ENCODE data around the gene ERAL1. TPM values are rescaled to one million over a fixed set of nuclear protein-coding genes. Genes with fewer than 3 reads are reported as not detected.
A peak's percentile ranks its signal among the peaks of the same experiment; 100 is the strongest.
"Not testable (repeated sequence)": the region's sequence is repeated elsewhere in the genome, so short reads cannot be mapped to it uniquely, and the experiment has no call there.

The ERAL1 gene
- total and polyA plus RNA-seq, 9 donors, result 18.7 to 49.4 (median 44.6) TPM

DNA sequence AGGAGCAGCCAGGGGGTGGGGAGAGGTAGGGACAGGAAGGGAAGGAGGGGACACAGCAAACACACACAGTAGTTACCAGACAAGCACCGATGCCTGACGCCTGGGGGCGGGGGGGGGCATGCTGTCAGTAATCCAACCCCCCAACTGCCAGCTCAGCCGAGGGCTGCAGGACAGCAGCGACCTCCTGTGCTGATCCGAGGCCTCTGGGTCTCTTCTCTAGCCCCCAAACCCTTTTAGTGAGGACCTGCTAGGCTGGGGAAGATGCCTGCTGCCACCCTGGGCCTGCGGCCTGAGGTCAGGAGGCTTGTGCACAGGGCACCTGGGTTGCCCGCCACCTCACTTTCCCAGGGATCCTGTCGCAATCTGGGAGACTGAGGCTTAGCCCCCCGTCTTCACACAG lies 31.1 kb downstream of the ERAL1 start:
- Histone ChIP-seq H3K4me1 (ENCODE audit: control insufficient read depth, insufficient read depth, low read length) (no peaks in the 10 kb centered on the region), H3K27me3 (ENCODE audit: control insufficient read depth, insufficient read depth, low read length) (no peaks in the 10 kb centered on the region), H3K27ac (ENCODE audit: low read length) (no peak overlapping the region), H3K36me3 (ENCODE audit: control insufficient read depth, insufficient read depth, low read length) (peaks cover 73% of the 10 kb centered on the region), H3K4me3 (ENCODE audit: low read length) (no peak overlapping the region), H3K9me3 (replicated peaks; ENCODE audit: control insufficient read depth, low read depth, low read length) (no peaks in the 10 kb centered on the region)
- WGBS (ENCODE audit: insufficient coverage), result 90% methylated on average over 2 of the region's 10 CpGs
- DNase-seq, result no peak

DNA sequence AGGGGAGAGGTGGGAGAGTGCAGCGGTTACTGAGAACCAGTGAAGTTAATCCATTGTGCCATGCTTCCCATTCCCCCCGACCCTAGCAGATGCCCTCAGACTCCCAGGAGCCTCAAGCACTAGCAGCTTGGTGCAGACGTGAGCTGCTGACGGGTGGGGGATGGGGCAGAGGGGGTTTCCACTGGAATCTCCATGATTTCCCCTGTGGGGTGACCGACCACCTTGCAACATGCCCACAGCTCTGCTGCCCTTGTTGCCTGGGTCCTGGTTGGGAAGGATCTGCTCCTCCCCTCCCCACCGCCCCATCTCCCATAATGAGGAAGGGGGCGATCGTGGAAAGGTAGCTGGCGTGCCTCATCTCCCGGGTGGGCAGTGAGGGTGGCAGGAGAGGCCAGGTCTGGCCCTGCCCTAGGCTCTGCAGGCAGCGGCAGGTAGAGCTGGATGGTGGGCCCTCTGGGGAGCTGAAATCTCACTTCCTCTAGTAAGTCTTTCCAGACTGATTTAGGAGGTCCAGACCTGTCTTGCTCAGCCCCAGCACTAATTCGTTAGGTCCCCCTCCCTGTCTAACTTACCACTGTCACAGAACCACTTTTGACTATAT lies 33.2 kb downstream of the ERAL1 start:
- H3K36me3 ChIP-seq (ENCODE audit: control insufficient read depth, insufficient read depth, low read length), result peaks cover 62% of the 10 kb centered on the region
- no peak overlapping the region for H3K27ac ChIP-seq (ENCODE audit: low read length)
- no peak overlapping the region for H3K4me3 ChIP-seq (ENCODE audit: low read length)
- WGBS (ENCODE audit: insufficient coverage), result 62% methylated on average over 5 of the region's 12 CpGs
- peaks cover 6% of the 10 kb centered on the region for H3K4me1 ChIP-seq (ENCODE audit: control insufficient read depth, insufficient read depth, low read length)
- DNase-seq, result no peak
- H3K27me3 ChIP-seq (ENCODE audit: control insufficient read depth, insufficient read depth, low read length), result no peaks in the 10 kb centered on the region
- no peaks in the 10 kb centered on the region for H3K9me3 ChIP-seq (replicated peaks; ENCODE audit: control insufficient read depth, low read depth, low read length)

- peaks cover 9% of the 10 kb centered on the region for H3K4me1 ChIP-seq (ENCODE audit: control insufficient read depth, insufficient read depth, low read length)
- peaks cover 53% of the 10 kb centered on the region for H3K36me3 ChIP-seq (ENCODE audit: control insufficient read depth, insufficient read depth, low read length)
- DNase-seq, result no peak
- no peaks in the 10 kb centered on the region for H3K9me3 ChIP-seq (replicated peaks; ENCODE audit: control insufficient read depth, low read depth, low read length)
- H3K27ac ChIP-seq (ENCODE audit: low read length), result no peak overlapping the region
- H3K4me3 ChIP-seq (ENCODE audit: low read length), result no peak overlapping the region
- WGBS (ENCODE audit: insufficient coverage), result 66% methylated on average over 2 of the region's 7 CpGs
- H3K27me3 ChIP-seq (ENCODE audit: control insufficient read depth, insufficient read depth, low read length), result no peaks in the 10 kb centered on the region
Measured at GRCh38 chr17:28888832-28889231, 34.0 kb downstream of the ERAL1 start.

DNA sequence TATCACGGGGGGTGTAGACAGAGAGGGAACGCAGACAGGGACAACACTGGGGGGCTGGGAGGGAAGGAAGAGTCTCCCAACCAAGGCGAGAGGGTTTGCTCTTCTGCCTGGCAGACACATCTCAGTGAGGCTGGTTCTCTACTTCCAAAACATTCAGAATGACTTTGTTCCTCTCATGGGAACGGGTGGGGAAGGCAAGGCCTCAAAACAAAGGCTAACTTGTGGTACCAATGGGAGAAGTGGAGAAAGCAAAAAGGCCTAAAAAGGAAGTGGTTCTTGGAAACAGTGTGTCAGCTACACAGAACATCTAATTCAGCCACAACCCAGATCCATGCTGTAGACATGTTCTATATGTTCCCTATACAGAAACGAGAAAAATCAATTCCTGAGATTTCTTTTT lies 35.2 kb downstream of the ERAL1 start:
- Histone ChIP-seq H3K27me3 (ENCODE audit: control insufficient read depth, insufficient read depth, low read length) (no peaks in the 10 kb centered on the region), H3K36me3 (ENCODE audit: control insufficient read depth, insufficient read depth, low read length) (peaks cover 43% of the 10 kb centered on the region), H3K4me3 (ENCODE audit: low read length) (no peak overlapping the region), H3K9me3 (replicated peaks; ENCODE audit: control insufficient read depth, low read depth, low read length) (no peaks in the 10 kb centered on the region), H3K4me1 (ENCODE audit: control insufficient read depth, insufficient read depth, low read length) (peaks cover 9% of the 10 kb centered on the region), H3K27ac (ENCODE audit: low read length) (no peak overlapping the region)
- DNase-seq, result peak; percentile 59
- no CpG with 5 or more reads among the region's 5 CpGs for WGBS (ENCODE audit: insufficient coverage)

- H3K4me1 ChIP-seq (ENCODE audit: control insufficient read depth, insufficient read depth, low read length), result peaks cover 14% of the 10 kb centered on the region
- no peaks in the 10 kb centered on the region for H3K27me3 ChIP-seq (ENCODE audit: control insufficient read depth, insufficient read depth, low read length)
- no peak overlapping the region for H3K4me3 ChIP-seq (ENCODE audit: low read length)
- DNase-seq, result no peak
- WGBS (ENCODE audit: insufficient coverage), result 60% methylated on average over 1 of the region's 1 CpG
- no peaks in the 10 kb centered on the region for H3K9me3 ChIP-seq (replicated peaks; ENCODE audit: control insufficient read depth, low read depth, low read length)
- no peak overlapping the region for H3K27ac ChIP-seq (ENCODE audit: low read length)
- H3K36me3 ChIP-seq (ENCODE audit: control insufficient read depth, insufficient read depth, low read length), result peaks cover 32% of the 10 kb centered on the region
Measured at GRCh38 chr17:28891201-28891600, 36.4 kb downstream of the ERAL1 start.

DNA sequence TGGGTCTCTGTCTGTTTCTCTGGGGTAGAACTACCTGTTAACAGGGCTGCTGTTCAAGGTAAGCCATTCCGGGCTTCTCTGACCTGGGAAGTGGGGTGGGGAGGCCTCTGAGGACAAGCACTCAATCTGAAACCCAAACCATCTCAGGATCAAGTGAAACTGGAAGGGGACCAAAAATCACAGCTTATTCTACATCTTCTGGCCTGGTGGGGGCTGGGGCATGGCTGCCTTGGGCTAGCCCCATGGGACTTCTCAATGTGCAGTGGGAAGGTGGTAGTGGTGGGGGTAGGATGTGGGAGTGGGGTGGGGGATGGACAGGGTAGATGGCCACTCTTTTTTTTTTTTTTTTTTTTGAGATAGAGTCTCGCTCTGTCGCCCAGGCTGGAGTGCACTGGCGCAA lies 37.2 kb downstream of the ERAL1 start:
- H3K27ac ChIP-seq (ENCODE audit: low read length), result no peak overlapping the region

DNA sequence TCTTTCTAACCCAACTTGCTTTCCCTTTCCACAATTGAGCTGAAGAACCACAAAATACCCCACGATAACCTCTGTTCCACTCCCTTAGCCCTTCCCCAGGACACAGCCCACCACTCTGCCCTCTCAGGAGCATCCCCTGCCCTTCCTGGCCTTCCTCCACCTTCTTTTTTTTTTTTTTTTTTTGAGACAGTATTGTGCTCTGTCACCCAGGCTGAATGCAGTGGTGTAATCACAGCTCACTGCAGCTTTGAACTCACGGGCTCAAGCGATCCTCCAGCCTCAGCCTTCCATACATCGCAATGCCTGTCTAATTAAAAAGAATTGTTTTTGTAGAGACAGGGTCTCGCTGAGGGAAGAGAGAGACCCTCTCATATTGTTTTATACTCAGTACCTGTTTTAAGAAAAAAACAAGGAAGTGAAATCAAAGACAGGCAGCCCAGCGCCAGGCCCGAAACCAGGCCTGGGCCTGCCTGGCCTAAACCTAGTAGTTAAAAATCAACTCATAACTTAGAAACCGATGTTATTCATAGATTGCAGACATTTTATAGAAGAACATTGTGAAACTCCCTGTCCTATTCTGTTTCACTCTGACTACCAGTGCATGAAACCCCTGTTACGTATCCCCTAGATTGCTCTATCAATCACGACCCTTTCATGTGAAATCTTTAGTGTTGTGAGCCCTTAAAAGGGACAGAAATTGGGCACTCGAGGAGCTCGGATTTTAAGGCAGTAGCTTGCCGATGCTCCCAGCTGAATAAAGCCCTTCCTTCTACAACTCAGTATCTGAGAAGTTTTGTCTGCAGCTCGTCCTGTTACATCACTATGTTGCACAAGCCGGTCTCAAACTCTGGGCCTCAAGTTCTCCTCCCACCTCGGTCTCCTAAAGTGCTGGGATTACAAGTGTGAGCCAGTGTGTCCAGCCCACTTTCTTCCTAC lies 38.7 kb downstream of the ERAL1 start:
- 74% methylated on average over 7 of the region's 16 CpGs for WGBS (ENCODE audit: insufficient coverage)

More for the DNA sequence above, 37.2 kb downstream of the ERAL1 start:
- WGBS (ENCODE audit: insufficient coverage), result 100% methylated on average over 2 of the region's 4 CpGs
- no peak for DNase-seq
- Histone ChIP-seq H3K9me3 (replicated peaks; ENCODE audit: control insufficient read depth, low read depth, low read length) (no peaks in the 10 kb centered on the region), H3K36me3 (ENCODE audit: control insufficient read depth, insufficient read depth, low read length) (peaks cover 24% of the 10 kb centered on the region), H3K4me3 (ENCODE audit: low read length) (no peak overlapping the region), H3K4me1 (ENCODE audit: control insufficient read depth, insufficient read depth, low read length) (peaks cover 19% of the 10 kb centered on the region), H3K27me3 (ENCODE audit: control insufficient read depth, insufficient read depth, low read length) (no peaks in the 10 kb centered on the region)

GRCh38 chr17:28895794-28896447 lies 41.1 kb downstream of the ERAL1 start:
- H3K4me1 ChIP-seq (ENCODE audit: control insufficient read depth, insufficient read depth, low read length), result peaks cover 25% of the 10 kb centered on the region
- DNase-seq, result no peak

More for the DNA sequence above, 38.7 kb downstream of the ERAL1 start:
- DNase-seq; H3K4me3 ChIP-seq (ENCODE audit: low read length); H3K27me3 ChIP-seq (ENCODE audit: control insufficient read depth, insufficient read depth, low read length); H3K9me3 ChIP-seq (replicated peaks; ENCODE audit: control insufficient read depth, low read depth, low read length); H3K36me3 ChIP-seq (ENCODE audit: control insufficient read depth, insufficient read depth, low read length): not testable (repeated sequence)
- Histone ChIP-seq H3K4me1 (ENCODE audit: control insufficient read depth, insufficient read depth, low read length) (peaks cover 25% of the 10 kb centered on the region), H3K27ac (ENCODE audit: low read length) (peak overlapping the region; percentile 9)

GRCh38 chr17:28896491-28896883 lies 41.7 kb downstream of the ERAL1 start:
- Histone ChIP-seq H3K27ac (ENCODE audit: low read length) (peak overlapping the region; percentile 85), H3K27me3 (ENCODE audit: control insufficient read depth, insufficient read depth, low read length) (no peaks in the 10 kb centered on the region), H3K4me1 (ENCODE audit: control insufficient read depth, insufficient read depth, low read length) (peaks cover 25% of the 10 kb centered on the region), H3K9me3 (replicated peaks; ENCODE audit: control insufficient read depth, low read depth, low read length) (no peaks in the 10 kb centered on the region), H3K4me3 (ENCODE audit: low read length) (peak overlapping the region; percentile 78), H3K36me3 (ENCODE audit: control insufficient read depth, insufficient read depth, low read length) (peaks cover 3% of the 10 kb centered on the region)
- WGBS (ENCODE audit: insufficient coverage), result 0% methylated on average over 4 of the region's 5 CpGs
- no peak for DNase-seq

More at GRCh38 chr17:28895794-28896447, 41.1 kb downstream of the ERAL1 start:
- Histone ChIP-seq H3K27ac (ENCODE audit: low read length) (peak overlapping the region; percentile 85), H3K4me3 (ENCODE audit: low read length) (no peak overlapping the region), H3K36me3 (ENCODE audit: control insufficient read depth, insufficient read depth, low read length) (peaks cover 9% of the 10 kb centered on the region), H3K9me3 (replicated peaks; ENCODE audit: control insufficient read depth, low read depth, low read length) (no peaks in the 10 kb centered on the region), H3K27me3 (ENCODE audit: control insufficient read depth, insufficient read depth, low read length) (no peaks in the 10 kb centered on the region)
- WGBS (ENCODE audit: insufficient coverage), result 73% methylated on average over 2 of the region's 3 CpGs

Measured in muscle of leg (tissue), 11 donors.